Measurements from ENCODE around the gene CNIH2. TPM values are rescaled to one million over a fixed set of nuclear protein-coding genes. Genes with fewer than 3 reads are reported as not detected.

CNIH2 gene
- total and polyA plus RNA-seq, 2 of the 13 experiments (the other 11 are each of a cell fraction or from before 2014, with no cell fraction given): 0.60 to 0.69 TPM

DNA sequence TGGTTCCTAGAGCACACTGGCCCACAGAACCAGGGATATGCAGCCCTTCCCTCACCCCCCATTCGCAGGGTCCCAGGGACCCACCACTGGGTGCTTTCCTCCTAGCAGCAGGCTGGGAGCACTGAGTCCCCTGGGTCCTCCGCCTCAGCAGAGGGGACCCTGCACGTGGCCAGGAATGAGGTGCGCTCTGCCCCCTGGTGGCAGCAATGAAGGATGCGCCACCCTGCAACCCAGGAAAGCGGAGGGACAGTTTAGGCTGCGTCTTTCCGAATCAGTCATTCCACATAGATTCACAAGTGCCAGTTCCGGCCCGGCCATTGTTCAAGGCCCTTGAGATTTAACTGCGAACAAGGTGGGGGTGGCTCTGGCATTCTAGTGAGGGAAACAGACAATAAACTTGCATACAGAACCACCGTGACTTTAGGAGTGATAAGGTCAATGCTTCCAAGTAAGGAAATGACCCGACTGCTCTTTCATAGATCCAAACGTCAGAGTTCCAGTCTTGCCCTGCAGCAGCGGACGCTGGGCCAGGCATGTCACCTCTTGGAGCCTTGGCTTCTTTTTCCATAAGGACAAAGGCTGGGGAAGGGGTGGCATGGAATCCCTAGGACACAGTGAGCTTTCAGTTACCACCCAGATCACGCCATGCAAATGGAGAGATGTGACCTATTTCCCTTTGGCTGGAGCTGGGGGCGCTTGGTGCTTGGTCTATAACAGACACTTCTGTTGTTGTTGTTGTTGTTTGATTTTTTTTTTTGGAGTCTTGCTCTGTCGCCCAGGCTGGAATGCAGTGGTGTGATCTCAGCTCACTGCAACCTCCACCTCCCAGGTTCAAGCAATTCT, 50.5 kb downstream of the CNIH2 start (continued):
- TF ChIP-seq ZNF607 (CRISPR knock-in tag; IDR thresholded peaks at IDR 0.05; ENCODE audit: borderline replicate concordance) (no peak), KDM2A (CRISPR knock-in tag; IDR thresholded peaks at IDR 0.05; ENCODE audit: borderline replicate concordance, low read depth) (peak; percentile 90), MTF1 (CRISPR knock-in tag; IDR thresholded peaks at IDR 0.05) (no peak), MED8 (CRISPR knock-in tag; IDR thresholded peaks at IDR 0.05; ENCODE audit: insufficient replicate concordance) (no peak), XBP1 (CRISPR knock-in tag; IDR thresholded peaks at IDR 0.05) (no peak), ZNF776 (CRISPR knock-in tag; IDR thresholded peaks at IDR 0.05) (no peak), NCOA5 (CRISPR knock-in tag; IDR thresholded peaks at IDR 0.05) (no peak), ZFP37 (CRISPR knock-in tag; IDR thresholded peaks at IDR 0.05; ENCODE audit: borderline replicate concordance) (no peak), SRSF1 (optimal IDR thresholded peaks at IDR 0.05; ENCODE audit: low read depth, low read length) (no peak), ZSCAN9 (CRISPR knock-in tag; IDR thresholded peaks at IDR 0.05; ENCODE audit: borderline replicate concordance) (peak; percentile 69; the same call in 1 of the 2 replicates)
- TF ChIP-seq, protein P1, sequence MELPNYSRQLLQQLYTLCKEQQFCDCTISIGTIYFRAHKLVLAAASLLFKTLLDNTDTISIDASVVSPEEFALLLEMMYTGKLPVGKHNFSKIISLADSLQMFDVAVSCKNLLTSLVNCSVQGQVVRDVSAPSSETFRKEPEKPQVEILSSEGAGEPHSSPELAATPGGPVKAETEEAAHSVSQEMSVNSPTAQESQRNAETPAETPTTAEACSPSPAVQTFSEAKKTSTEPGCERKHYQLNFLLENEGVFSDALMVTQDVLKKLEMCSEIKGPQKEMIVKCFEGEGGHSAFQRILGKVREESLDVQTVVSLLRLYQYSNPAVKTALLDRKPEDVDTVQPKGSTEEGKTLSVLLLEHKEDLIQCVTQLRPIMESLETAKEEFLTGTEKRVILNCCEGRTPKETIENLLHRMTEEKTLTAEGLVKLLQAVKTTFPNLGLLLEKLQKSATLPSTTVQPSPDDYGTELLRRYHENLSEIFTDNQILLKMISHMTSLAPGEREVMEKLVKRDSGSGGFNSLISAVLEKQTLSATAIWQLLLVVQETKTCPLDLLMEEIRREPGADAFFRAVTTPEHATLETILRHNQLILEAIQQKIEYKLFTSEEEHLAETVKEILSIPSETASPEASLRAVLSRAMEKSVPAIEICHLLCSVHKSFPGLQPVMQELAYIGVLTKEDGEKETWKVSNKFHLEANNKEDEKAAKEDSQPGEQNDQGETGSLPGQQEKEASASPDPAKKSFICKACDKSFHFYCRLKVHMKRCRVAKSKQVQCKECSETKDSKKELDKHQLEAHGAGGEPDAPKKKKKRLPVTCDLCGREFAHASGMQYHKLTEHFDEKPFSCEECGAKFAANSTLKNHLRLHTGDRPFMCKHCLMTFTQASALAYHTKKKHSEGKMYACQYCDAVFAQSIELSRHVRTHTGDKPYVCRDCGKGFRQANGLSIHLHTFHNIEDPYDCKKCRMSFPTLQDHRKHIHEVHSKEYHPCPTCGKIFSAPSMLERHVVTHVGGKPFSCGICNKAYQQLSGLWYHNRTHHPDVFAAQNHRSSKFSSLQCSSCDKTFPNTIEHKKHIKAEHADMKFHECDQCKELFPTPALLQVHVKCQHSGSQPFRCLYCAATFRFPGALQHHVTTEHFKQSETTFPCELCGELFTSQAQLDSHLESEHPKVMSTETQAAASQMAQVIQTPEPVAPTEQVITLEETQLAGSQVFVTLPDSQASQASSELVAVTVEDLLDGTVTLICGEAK (IDR thresholded peaks at IDR 0.05): no peak
- TF ChIP-seq, protein P1 (CRISPR knock-in tag; IDR thresholded peaks at IDR 0.05): peak; percentile 45; the same call in 1 of the 2 replicates
- TF ChIP-seq, protein P2, sequence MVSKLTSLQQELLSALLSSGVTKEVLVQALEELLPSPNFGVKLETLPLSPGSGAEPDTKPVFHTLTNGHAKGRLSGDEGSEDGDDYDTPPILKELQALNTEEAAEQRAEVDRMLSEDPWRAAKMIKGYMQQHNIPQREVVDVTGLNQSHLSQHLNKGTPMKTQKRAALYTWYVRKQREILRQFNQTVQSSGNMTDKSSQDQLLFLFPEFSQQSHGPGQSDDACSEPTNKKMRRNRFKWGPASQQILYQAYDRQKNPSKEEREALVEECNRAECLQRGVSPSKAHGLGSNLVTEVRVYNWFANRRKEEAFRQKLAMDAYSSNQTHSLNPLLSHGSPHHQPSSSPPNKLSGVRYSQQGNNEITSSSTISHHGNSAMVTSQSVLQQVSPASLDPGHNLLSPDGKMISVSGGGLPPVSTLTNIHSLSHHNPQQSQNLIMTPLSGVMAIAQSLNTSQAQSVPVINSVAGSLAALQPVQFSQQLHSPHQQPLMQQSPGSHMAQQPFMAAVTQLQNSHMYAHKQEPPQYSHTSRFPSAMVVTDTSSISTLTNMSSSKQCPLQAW (CRISPR knock-in tag; IDR thresholded peaks at IDR 0.05): peak; percentile 79
- TF ChIP-seq, protein P3, sequence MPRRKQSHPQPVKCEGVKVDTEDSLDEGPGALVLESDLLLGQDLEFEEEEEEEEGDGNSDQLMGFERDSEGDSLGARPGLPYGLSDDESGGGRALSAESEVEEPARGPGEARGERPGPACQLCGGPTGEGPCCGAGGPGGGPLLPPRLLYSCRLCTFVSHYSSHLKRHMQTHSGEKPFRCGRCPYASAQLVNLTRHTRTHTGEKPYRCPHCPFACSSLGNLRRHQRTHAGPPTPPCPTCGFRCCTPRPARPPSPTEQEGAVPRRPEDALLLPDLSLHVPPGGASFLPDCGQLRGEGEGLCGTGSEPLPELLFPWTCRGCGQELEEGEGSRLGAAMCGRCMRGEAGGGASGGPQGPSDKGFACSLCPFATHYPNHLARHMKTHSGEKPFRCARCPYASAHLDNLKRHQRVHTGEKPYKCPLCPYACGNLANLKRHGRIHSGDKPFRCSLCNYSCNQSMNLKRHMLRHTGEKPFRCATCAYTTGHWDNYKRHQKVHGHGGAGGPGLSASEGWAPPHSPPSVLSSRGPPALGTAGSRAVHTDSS (CRISPR knock-in tag; conservative IDR thresholded peaks at IDR 0.05): no peak
- TF ChIP-seq, protein P4, sequence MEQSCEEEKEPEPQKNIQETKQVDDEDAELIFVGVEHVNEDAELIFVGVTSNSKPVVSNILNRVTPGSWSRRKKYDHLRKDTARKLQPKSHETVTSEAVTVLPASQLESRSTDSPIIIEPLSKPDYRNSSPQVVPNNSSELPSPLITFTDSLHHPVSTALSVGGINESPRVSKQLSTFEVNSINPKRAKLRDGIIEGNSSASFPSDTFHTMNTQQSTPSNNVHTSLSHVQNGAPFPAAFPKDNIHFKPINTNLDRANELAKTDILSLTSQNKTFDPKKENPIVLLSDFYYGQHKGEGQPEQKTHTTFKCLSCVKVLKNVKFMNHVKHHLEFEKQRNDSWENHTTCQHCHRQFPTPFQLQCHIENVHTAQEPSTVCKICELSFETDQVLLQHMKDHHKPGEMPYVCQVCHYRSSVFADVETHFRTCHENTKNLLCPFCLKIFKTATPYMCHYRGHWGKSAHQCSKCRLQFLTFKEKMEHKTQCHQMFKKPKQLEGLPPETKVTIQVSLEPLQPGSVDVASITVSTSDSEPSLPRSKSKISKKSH (CRISPR knock-in tag; IDR thresholded peaks at IDR 0.05; ENCODE audit: borderline replicate concordance): peak; percentile 85; the same call in 1 of the 2 replicates

Data from HepG2 (cell line).